Germinal center (tissue), 1 donor: Measurements from ENCODE around the gene NAT14.
"Not testable (repeated sequence)": the region's sequence is repeated elsewhere in the genome, so short reads cannot be mapped to it uniquely, and the experiment has no call there.

ENCODE experiments used
- DNase-seq: peaks from one replicate; pipeline ENCODE4 v3.0.0; 2012; ENCODE audit warnings: mixed read lengths, low spot score

NAT14 gene

DNA sequence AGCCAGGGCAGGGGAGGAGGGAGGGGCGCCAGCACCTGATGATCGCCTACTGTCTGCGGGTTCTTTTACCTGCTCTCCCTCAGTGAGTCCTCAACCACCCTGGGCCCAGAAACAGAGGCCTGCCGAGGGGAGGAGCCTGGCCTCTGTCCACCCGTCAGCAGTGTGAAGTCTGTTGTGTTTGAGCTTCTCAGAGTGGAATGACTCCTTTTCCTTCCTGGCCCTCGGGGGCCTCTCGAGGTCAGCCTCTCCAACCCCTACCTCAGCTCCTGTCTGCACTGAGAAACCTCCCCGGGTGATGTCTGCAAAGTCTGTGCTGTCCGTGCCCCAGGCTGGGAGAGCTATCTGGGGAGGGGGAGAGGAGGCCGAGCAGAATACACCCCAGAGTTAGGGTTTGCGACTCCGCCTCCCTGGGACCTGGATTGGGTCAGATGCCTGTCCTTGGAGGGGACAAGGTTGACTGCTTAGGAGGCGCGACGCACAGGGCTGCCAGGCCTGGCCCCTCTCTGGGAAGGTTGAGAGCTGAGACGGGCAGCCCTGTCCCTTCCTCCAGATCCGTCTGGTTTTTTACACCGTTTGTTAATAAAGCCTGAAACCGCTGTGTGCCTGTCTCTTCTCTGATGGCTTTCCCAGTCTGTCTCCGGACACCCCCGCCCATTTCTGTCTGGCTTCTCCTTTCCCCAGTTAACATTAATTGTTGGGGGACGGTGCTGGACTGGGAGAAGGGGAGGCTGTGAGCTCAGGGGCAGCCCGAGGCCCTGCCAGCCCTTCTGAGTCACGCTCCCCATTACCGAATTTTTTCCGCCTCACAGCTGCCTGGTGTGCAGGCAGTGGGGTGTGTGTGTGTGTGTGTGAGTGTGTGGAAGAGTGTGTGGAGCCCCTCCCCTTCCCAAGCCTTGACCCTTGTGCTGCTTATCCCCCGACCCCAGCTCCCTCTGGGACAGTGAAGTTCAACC, 2.3 kb downstream of the NAT14 start:
- no peak for DNase-seq

GRCh38 chr19:55487924-55488687, 3.1 kb downstream of the NAT14 start, which contains the start of gene SSC5D:
TSS of gene SSC5D (plus strand) at chr19:55488436. CDS start at chr19:55488590, 154 bp downstream.
- DNase-seq: no peak

- no peak for DNase-seq
Observed at GRCh38 chr19:55488986-55489710, 4.2 kb downstream of the NAT14 start.

DNA sequence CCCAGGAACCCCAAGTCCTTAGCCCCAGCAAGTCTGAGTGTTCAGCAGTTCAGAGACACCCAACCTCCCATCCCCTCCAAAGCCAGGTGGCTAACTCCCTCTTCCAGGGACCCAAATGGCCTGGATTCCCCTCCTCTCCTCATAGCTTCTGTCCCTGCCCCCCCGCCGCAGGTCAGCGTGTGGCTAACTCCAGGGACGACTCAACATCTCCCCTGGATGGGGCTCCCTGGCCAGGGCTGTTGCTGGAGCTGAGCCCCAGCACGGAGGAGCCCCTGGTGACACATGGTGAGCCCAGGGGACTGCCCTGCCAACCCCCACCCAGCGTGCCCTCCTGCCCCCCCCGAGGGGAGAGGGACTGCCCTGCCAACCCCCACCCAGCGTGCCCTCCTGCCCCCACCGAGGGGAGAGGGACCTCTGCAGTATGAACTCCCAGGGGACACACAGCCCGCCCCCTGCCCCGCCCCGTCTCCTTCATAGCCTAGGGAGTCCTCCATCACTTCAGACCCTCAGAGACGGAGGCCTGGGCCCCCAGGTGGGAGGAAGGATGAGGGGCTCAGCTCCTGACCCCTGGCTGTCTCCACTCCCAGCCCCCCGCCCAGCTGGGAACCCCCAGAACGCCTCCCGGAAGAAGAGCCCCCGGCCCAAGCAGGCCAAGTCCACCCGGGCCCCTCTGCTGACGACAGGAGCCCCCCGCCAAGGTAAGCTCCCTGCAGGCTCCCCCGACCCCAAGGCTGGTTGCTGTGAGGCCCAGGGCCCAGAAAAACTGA, 4.9 kb downstream of the NAT14 start:
- no peak for DNase-seq

- DNase-seq: no peak
Observed at GRCh38 chr19:55490478-55491432, 5.8 kb downstream of the NAT14 start.

DNA sequence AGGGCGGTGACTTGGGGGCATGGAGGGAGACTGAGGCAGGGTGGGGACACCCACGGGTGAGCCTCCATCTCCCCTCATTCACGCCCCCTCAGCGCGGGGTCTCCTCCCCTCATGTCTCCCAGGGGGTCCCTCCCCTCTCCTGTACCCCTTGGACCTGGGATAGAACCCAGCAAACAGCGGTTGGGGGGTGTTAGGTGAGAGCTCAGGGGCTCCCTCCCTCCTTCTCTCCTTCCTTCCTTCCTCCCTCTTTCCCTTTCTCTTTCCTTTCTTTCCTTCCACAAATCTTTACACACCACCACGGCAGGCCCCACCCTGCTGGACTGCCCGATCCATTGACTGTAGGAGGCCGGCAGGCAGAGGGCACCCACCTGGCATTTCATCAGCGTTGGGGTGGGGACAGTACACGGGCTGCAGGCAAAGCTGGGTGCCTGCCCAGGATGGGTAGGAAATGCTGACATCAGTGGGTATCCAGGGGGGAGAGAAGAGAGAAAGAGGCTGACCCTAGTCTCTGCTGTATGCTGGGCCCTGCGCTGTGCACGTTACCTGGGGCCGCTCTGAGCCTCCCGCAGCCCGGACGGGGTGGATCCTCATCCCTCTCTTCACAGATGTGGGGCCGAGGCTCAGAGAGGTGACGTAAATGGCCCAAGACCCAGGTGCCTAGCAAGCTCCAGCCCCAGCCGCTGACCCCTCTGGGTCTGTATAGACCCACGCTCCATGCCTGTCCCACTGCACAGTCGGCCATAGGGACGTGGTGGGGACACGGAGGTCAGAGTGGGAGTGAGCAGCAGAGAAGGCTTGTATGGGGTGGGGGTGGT, 6.8 kb downstream of the NAT14 start:
- DNase-seq: no peak

- no peak for DNase-seq
Observed at GRCh38 chr19:55492362-55492944, 7.5 kb downstream of the NAT14 start.

DNA sequence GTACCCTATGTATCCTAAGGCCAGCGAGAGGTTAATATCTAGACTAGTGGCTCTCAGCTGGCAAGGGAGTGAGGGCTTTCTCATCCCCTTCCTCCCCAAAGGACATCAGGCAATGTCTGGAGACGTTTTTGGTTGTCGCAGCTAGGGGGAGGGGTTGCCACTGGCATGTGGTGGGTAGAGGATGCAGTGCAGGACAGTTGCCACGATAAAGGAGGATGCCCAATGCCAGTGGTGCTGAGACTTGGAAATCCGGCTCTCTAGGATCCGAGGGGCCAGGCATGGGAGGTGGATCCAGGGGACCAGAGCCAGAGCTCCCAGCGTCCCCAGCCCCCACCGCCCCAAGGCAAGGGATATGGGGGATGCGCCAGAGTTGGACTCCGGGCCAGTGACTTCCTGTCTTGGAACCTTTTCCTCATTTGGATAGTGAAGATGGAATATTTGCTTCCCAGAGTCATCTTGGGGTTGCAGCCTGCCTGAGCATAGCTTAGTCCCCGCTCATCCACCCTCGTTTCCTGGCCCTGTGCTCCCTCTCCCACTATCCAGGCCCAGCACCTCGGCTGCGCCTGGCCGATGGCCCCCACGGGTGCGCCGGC, 8.2 kb downstream of the NAT14 start:
- DNase-seq: no peak

- DNase-seq: no peak
Observed at GRCh38 chr19:55493645-55494171, 8.7 kb downstream of the NAT14 start.

DNA sequence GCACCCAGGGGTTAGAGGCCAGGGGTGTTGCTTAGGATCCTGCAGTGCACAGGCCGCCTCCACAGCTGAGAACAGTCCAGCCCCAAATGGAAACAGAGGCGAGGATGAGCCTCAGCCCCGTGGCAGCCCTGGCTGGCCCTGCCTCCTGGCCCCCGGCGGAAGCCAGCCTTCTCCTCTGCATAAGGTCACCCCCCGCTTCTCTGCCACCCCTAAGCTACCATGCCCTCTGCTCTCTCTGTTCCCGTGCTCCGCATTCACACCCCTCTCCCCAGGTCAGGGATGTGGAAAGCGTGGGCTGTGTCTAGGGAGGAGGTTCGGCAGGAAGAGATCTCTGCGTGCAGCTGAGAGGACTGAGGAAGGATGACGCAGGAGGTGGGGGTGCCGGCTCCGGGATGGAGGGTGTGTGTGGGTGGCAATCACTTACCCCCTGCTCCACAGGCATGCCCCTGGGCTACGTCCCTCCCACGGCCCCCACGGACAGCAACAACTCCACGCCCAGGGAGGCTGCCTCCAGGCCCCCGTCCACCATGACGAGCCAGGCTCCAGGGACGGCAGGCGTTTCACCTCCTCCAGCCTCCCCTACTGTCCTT, 9.3 kb downstream of the NAT14 start:
- DNase-seq: no peak

DNA sequence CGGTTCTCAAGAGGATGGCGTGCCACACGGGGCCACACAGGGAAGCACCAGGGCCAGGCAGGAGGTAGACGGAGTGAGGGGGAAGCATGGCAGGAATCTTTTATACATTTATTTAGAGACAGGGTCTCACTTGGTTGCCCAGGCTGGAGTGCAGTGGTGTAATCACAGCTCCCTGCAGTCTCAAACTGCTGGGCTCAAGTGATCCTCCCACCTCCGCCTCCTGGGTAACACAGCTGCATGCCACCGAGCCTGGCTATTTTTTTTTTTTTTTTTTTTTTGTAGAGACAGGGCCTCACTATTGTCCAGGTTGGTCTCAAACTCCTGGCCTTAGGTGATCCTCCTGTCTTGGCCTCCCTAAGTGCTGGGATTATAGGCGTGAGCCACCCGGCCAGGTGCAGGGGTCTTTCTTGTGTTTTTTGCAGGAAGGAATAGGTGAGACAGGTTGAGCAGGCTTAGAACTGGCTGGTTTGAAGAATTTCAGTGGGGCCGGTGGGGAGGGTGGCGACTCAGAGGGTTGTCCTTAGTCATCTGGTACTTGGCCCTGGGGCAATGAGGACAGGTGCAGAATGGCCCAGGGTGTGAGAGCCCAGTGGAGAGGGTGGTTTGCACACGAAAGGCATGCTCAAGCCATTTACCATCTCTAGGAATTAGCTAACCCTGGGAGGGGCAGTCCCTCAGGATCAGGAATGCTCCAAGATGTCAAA, 10.8 kb downstream of the NAT14 start:
- no peak for DNase-seq

DNA sequence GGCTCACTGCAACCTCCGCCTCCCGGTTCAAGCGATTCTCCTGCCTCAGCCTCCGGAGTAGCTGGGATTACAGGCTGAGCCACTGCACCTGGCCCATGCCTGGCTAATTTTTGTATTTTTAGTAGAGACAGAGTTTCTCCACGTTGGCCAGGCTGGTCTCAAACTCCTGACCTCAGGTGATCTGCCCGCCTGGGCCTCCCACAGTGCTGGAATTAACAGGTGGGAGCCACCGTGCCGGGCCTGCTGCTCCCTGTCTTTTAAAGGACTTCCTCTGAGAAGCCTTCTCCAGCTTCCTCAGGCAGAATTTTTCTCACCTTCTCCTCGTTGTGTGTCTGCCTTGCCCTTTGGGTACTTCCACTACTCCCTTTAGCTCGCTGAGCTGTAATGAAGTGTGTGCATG, 11.8 kb downstream of the NAT14 start:
- not testable (repeated sequence) for DNase-seq

DNA sequence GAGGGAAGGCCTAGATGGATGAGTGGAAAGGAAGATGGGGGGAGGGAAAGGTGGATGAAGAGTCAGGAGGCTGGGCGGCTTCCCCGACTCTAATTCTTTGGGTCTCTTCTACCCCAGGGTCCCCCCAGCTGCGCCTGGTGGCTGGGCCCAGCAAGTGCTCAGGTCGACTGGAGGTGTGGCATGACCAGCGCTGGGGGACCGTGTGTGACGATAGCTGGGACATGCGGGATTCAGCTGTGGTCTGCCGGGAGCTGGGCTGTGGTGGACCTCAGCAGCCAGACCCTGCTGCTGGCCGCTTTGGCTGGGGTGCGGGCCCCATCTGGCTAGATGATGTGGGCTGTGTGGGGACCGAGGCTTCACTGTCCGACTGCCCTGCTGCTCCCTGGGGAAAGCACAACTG, 12.8 kb downstream of the NAT14 start:
- no peak for DNase-seq

DNA sequence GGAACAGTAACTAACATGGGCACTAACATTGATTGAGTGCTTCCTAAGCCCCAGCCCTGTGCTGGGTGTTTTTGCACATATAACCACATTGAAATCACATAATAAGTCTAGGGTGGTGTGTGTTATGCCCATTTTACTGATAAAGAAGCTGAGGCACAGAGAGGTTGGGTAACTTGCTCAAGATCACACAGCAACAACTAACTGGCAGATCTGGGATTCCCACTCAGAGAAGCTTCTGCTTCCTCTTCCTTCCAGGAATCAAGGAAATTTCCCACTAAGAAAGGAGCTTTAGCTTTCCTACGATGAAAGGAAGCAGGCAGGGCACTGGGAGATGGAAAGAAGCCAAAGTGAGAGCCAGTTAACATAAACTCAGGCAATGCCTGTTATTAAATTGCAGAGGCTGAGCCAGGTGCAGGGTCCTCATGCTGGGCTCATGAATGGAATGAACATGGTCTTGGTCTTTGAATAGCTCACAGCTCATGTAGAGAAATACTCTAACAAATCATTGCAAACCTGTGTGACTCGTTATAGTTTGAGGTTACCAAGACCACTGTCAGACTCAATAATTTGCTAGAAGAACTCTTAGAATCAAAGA, 13.4 kb downstream of the NAT14 start:
- no peak for DNase-seq

- DNase-seq: no peak
Observed at GRCh38 chr19:55500368-55500952, 15.5 kb downstream of the NAT14 start.

DNA sequence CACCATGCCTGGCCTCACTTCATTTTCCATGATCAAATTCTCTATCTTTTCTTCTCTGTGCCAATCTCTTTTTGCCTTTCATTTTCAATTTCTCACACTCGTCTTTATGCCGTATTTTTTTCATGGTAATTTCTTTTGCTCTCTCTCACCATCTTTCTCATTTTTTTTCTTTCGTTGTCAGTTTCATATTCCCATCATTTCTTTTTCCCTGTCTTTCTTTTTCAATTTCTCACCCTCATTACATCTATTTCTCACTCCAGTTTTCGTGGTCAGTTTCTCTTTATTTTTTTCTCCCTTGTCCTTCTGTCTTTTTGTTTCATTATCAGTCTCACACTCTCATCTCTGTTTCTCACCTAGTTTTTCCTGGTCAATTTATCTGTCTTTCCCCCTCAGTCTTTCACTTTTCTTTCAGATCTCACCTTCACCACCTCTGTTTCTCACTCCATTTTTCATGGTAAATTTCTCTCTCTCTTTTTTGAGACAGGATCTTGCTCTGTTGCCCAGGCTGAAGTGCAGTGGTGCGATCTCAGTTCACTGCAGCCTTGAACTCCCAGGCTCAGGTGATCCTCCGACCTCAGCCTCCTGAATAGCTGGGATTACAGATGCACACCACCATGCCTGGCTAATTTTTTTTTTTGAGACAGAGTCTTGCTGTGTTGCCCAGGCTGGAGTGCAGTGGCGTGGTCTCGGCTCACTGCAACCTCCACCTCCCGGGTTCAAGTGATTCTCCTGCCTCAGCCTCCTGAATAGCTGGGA, 17.4 kb downstream of the NAT14 start:
- DNase-seq: no peak
